HG03521 (cell line): ENCODE results near the gene GSTT4.
"Not testable (repeated sequence)": the region's sequence is repeated elsewhere in the genome, so short reads cannot be mapped to it uniquely, and the experiment has no call there.

ENCODE experiments used
- ATAC-seq: cut with Tn5 transposase; IDR thresholded peaks from one replicate; pipeline ENCODE4 v1.9.1; 2021; ENCODE audit warnings: mild to moderate bottlenecking, moderate library complexity; ENCODE audit not compliant: unreplicated experiment

GSTT4 gene

GRCh38 chr22:23993080-23993479, 12.2 kb downstream of the GSTT4 start:
- ATAC-seq = not testable (repeated sequence)

DNA sequence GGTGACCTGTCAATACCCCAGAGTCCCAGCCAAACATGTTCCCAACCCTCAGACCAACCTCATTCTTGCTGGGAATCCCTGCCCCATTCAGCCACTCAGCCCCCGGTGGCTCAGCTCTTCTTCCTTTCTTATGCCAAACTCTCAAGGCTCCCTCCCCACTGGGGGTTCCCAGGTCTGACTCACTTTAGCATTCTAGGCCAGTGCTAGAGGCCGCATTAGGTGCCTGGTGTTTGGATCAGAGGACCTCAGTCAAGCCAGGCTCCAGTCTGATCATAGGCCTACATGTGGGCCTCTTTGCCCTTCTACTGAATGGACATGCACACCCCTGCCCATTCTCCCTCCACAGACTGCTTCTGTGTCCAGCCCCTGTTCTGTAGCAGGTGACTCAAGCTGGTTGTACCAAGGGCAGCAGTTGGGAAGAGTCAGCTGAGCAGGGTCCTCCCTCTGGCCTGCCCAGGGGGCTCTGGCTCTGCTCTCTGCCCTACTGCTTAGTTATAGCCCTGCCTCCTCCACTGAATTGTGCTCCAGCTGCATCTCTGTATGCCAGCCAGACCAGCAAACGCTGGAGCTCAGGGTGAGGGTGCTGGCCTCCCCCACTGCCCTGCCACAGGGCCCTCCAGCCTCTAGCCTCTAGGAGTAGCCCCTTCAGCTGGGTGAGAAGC, 15.5 kb downstream of the GSTT4 start:
- not testable (repeated sequence) for ATAC-seq

DNA sequence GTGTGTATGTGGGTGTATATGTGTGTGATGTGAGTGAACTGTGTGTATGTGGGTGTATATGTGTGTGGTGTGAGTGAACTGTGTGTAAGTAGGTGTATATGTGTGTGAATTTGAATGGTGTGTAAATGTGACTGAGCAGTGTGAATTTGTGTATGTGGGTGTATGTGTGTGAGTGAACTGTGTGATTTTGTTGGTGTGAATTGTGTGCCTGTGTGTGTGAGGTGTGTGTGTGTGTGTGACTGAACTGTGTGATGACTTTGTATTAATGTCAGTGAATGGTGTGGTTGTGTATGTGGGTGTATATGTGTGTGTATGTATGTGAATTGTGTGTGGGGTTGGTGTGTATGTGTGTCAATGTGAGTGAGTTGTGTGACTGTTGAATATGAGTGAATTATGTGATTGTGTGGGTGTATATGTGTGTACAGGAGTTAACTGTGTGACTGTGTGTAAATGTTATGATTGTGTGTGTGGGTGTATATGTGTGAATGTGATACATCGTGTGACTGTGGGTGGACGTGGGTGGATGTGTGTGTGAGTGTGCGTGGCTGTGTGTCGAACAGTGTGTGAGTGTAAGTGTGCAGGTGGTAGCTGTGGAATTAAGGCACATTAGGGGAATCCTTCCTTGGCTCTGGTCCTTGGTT, 18.6 kb downstream of the GSTT4 start:
- ATAC-seq = not testable (repeated sequence)

- ATAC-seq = not testable (repeated sequence)
Measured at GRCh38 chr22:23986089-23986488, 19.2 kb downstream of the GSTT4 start.

DNA sequence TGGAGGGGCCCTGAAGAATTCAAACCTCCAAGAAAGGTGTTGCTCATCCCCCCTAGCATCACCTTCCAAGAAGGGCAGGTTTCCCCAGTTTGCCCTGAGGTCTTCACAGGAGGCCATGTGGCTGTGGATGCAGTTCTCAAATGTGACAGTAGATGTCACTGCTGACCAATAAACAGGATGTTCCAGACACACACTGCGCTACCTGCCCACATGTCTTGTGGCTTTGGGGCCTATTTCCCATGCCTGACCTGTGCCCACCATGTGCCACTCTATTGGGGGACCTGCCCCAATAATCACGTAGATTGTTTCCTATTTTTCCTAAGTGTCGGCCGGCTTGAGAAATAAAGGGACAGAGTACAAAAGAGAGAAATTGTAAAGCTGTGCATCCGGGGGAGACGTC, 20.8 kb downstream of the GSTT4 start:
- no peak for ATAC-seq

DNA sequence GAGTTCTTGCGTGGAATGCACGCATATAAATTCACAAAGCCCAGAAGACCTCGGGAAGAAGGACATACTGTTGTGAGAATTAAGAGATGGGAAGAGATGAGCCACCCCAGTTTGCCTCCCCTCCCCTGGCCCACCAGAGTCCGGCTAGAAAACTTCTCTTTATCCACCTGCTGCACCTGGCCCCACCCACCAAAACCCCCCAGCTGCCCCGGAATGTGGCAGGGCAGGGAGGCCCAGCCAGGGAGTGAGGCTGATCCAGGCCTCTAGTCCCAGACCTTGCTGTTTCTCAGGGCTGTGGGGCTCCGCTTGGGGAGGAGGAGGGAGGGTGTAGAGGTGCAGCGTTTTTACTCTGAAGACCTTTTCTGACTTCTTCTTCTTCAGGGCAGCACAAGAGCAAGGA, 24.7 kb downstream of the GSTT4 start:
- ATAC-seq = not testable (repeated sequence)

- not testable (repeated sequence) for ATAC-seq
Measured at GRCh38 chr22:23979557-23980240, 25.6 kb downstream of the GSTT4 start, which contains the start of gene GSTT2. GSTT2 (plus strand) TSS chr22:23980134.

- ATAC-seq = not testable (repeated sequence)
Measured at GRCh38 chr22:23977304-23977703, 27.9 kb downstream of the GSTT4 start.

- ATAC-seq = peak; percentile 16
Measured at GRCh38 chr22:23974836-23975352, 30.4 kb downstream of the GSTT4 start.

GRCh38 chr22:23974345-23974744, 30.9 kb downstream of the GSTT4 start, which contains the start of gene DDT:
DDT (minus strand) TSS chr22:23974441; CDS start chr22:23974414, 27 bp downstream.
- peak; percentile 90 for ATAC-seq

DNA sequence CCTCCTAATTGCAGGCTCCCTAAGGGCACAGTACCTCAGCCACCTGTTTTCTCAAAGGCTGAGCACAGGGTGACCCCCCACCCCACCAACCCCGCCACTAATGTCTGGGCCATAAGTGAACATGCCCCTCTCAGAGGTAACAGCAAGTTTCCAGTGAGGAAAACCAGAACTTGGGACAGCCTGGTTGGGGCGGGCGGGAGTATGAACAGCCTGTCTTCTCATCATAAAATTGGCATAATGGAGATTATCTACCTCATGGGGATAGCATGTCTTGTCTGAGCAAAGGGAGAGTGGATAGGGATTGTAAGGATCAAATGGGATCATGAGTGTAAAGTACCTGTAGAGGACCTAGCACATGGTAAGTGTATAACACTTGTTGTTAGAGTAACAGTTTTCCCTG, 33.3 kb downstream of the GSTT4 start:
- not testable (repeated sequence) for ATAC-seq

GRCh38 chr22:23970816-23971486, 34.3 kb downstream of the GSTT4 start:
- ATAC-seq = no peak

- no peak for ATAC-seq
Measured at GRCh38 chr22:23970201-23970641, 35.0 kb downstream of the GSTT4 start.

DNA sequence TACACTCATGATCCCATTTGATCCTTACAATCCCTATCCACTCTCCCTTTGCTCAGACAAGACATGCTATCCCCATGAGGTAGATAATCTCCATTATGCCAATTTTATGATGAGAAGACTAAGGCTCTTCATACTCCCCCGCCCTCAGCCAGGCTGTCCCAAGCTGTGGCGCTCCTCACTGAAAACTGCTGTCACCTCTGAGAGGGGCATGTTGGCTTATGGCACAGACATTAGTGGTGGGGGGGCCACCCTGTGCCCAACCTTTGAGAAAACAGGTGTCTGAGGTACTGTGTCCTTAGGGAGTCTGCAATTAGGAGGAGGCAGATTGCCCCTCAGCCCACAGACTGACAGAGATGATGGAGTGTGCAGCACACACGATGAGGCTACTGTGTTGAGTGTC, 36.2 kb downstream of the GSTT4 start:
- ATAC-seq = no peak

- ATAC-seq = peak; percentile 90
Measured at GRCh38 chr22:23966568-23966967, 38.7 kb downstream of the GSTT4 start, which contains the start of gene DDTL. DDTL (plus strand) TSS chr22:23966888; CDS start chr22:23966915, 27 bp downstream.

GRCh38 chr22:23966094-23966493, 39.2 kb downstream of the GSTT4 start:
- ATAC-seq = peak; percentile 30

DNA sequence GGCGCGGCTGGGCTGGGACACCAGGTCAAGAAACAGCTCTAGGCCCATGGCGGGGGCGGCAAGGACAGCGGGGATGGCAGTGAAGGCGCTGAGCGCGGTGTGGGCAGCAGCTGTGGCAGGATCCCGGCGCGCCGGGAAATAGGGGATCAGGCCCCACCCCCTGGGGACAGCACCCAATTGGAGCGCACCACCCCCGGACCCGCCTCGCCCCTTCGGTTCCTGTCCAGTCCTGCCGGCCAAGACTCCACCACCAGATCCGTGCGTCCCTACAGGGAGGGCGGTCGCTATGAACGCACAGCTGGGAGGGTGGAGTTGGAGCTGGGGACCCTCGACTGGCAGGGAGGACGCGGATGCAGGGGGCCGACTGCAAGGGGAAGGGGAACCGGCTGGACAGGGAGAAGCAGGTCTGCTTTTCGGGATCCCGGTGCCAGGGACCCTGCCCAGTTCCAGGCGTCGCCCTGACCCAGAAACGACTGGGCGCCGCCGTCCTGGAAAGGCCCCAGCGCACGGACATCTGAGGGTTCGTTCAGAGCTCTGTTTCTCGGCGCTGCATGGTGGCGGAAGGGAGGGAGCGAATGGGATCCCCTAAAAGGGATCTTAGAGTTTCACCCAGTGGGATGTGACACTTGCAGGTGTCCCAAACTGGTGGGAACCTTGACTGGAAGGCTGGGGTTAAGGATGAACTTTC, 44.0 kb downstream of the GSTT4 start, which contains the start of gene GSTT2B:
Gene GSTT2B (minus strand): TSS at position 112 of the 688 bp plus-strand sequence. CDS start 64 bp downstream, at position 48.
- ATAC-seq = not testable (repeated sequence)

DNA sequence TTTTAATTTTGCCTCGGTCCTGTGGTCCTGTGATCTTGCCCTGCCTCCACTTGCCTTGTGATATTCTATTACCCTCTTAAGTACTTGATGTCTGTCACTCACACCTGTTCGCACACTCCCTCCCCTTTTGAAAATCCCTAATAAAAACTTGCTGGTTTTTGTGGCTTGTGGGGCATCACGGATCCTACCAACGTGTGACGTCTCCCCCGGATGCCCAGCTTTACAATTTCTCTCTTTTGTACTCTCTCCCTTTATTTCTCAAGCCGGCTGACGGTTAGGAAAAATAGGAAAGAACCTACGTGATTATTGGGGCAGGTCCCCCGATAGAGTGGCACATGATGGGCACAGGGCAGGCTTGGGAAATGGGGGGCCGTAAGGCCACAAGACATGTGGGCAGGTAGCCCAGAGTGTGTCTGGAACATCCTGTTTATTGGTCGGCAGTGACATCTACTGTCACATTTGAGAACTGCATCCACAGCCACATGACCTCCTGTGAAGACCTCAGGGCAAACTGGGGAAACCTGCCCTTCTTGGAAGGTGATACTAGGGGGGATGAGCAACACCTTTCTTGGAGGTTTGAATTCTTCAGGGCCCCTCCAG, 48.9 kb downstream of the GSTT4 start:
- ATAC-seq = not testable (repeated sequence)

DNA sequence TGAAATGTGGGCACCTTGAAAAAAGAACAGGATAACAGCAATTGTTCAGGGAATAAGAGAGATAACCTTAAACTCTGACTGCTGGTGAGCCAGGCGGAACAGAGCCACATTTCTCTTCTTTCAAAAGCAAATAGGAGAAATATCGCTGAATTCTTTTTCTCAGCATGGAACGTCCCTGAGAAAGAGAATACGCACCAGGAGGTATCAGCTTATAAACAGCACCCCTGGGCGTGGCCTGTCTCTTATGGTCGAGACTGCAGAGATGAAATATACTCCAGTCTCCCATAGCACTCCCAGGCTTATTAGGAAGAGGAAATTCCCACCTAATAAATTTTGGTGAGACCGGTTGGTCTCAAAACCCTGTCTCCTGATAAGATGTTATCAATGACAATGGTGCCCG, 49.4 kb downstream of the GSTT4 start:
- ATAC-seq = not testable (repeated sequence)

- ATAC-seq = not testable (repeated sequence)
Measured at GRCh38 chr22:23954991-23955305, 50.3 kb downstream of the GSTT4 start.
